Activated gamma-delta T cell (primary cell): ENCODE data around the gene ZNF473.
"Not testable (repeated sequence)": the region's sequence is repeated elsewhere in the genome, so short reads cannot be mapped to it uniquely, and the experiment has no call there.

Experiments used
- DNase-seq: peaks from one replicate; lab custom pipeline; 2025; lab: John Stamatoyannopoulos, UW

The ZNF473 gene

GRCh38 chr19:50050406-50051227, 24.8 kb downstream of the ZNF473 start:
- peak; percentile 47 for DNase-seq

DNA sequence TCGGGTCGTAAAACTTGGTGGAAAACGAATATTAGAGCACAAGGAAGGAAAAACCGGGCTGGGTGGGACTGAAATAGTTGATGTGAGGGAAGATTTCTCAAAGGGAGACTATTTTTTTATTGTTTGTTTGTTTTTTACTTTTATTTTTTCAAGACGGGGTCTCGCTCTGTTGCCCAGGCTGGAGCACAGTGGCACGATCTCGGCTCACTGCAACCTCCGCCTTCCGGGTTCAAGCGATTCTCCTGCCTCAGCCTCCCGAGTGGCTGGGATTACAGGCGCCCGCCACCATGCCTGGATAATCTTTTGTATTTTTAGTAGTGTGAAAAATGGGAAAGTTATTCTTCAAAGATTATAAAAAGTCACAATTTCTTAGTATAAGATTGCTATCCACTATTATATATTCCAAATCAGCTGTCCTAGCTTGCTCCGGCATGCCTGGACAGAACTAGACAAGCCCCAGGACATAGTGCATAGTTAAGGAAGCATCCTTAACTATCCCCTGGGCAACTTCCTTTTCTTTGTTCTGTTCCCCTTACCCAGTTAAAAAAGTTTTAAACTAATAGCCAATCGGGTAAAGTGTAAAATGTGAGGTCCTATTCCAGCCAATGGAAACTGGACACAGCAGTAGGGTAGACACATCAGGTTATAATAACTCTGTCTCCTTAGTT, 25.6 kb downstream of the ZNF473 start:
- DNase-seq: not testable (repeated sequence)

GRCh38 chr19:50051964-50052363, 26.2 kb downstream of the ZNF473 start:
- no peak for DNase-seq

DNA sequence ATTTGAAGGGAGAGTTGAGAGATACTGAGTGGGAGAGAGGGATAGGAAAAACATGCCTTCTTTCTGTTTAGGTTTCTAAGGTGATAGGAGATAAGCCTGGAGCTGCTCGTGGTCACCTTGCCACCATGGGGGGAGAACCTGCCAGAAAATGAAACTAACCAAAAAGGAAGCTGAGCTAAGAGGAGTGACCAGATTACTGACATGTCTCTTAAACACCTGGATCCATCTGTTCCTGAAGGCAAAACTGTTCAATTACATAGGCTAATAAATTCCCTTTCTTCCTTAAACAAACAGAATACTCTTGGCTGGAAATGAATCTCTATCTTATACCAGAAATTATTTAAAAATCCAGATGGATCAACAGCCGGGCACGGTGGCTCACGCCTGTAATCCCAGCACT, 27.3 kb downstream of the ZNF473 start:
- DNase-seq: no peak

DNA sequence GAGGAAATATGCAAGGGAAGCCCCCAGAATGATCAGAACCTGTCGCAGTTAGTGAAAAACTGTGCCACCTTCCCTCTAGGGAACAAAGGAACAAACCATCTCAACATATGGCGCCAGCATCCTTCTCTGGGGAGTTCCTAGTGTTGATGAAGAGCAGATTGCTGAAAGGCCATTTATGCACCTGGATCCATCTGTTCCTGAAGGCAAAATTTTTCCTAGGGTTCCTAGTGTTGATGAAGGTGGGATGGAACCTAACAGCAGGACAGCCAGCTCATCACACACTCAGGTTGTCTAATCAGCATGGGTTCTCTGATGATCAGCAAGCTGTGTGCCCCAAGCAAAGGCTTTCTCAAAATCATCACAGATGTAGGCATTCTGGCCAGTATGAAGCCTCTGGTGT, 32.6 kb downstream of the ZNF473 start:
- no peak for DNase-seq

GRCh38 chr19:50059045-50059444, 33.2 kb downstream of the ZNF473 start:
- DNase-seq: no peak

GRCh38 chr19:50060107-50060506, 34.3 kb downstream of the ZNF473 start:
- no peak for DNase-seq

GRCh38 chr19:50061650-50062049, 35.8 kb downstream of the ZNF473 start:
- no peak for DNase-seq

- DNase-seq: no peak
Measured at GRCh38 chr19:50065938-50066337, 40.1 kb downstream of the ZNF473 start.

- no peak for DNase-seq
Measured at GRCh38 chr19:50067575-50067974, 41.8 kb downstream of the ZNF473 start.

- DNase-seq: not testable (repeated sequence)
Measured at GRCh38 chr19:50068382-50068781, 42.6 kb downstream of the ZNF473 start.

- DNase-seq: not testable (repeated sequence)
Measured at GRCh38 chr19:50075076-50075475, 49.3 kb downstream of the ZNF473 start.

DNA sequence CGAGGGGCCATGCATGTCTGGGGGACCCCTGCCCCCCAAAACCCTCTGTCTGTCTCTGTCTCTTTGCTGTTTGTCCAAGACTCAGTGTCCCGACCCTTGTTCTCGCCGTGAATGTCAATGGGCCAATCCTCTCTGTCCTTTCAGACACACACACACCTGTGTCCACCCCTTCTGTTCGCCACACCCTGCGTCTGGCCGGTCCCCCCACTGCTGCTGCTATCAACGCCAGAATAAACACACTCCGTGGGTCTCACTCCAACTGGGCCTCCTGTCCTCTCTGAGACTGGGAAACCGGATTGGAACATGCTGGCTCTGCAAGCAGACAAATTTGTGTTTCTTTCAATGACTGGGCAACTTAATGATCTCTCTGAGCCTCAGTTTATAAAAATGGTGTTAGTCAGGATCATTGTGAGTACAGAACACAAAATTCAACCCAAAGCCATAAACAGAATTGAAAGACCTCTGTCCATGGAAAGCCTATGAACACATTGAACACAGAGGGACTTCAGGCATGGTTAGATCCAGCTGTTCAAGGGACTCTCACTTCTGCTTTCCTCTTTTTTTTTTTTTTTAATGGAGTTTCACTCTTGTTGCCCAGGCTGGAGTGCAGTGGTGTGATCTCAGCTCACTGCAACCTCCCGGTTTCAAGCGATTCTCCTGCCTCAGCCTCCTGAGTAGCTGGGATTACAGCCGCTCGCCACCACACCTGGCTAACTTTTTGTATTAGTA, 50.0 kb downstream of the ZNF473 start:
- not testable (repeated sequence) for DNase-seq

DNA sequence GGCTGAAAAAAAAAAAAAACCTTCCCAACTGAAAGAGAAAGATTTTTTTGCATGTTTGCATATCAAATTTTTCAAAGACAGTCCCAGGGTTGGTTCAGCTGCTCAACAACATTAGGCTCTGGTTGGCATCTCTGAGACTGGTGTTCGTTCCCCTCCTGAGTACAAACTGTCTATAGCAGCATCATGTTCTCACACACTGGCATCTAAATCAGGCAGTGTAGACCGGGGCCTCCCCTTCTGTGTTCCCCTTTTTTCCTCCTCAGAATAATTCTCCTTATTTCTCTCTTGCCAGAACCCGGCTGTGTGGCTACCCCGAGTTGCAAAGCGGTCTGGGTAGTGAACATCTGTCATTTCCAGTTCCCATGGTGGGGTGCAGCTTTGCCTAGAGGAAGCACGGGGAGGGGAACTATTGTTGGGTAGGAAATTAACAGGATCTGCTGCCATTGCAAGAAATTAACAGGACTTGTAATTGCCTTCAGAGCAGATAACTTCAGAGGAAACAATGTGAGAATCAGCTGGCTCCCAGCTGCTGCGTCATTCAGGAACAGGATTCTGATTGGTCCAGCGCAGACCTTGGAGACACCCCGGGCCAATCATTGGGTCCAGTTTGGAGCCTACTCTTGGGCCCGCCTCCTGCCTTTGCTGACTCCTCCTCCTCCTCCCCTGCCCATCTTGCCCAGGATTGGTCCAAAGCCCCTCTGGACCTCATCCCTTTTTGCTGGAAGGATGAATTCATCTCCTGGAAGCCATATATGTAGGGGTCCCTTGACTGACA, 51.0 kb downstream of the ZNF473 start:
- not testable (repeated sequence) for DNase-seq

DNA sequence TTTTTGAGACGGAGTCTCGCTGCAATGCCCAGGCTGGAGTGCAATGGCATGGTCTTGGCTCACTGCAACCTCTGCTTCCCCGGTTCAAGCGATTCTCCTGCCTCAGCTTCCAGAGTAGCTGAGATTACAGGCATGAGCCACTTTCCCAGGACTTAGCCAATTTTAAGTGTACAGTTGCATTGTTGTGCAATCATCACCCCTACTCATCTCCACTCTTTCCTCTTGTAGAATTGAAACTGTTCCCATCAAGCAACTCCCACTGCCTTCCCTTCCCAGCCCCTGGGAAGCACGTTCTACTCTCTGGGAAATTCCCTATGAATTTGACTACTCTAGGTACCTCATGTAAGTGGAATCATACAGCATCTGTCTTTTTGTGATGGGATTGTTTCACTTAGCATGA, 53.2 kb downstream of the ZNF473 start:
- not testable (repeated sequence) for DNase-seq

DNA sequence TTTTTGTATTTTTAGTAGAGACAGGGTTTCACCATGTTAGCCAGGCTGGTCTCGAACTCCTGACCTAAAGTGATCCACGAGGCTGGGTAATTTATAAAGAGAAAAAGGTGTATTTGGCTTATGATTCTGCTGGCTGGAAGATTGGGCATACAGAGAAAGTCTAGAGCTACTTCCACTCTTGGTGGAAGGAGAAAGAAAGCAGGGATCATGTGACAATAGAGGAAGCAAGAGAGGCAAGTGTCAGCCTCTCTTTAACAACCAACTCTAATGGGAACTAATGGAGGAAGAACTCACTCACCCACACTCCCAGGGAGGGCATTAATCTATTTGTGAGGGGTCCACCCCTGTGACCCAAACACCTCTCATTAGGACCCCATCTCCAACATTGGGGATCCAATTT, 58.6 kb downstream of the ZNF473 start:
- DNase-seq: not testable (repeated sequence)

DNA sequence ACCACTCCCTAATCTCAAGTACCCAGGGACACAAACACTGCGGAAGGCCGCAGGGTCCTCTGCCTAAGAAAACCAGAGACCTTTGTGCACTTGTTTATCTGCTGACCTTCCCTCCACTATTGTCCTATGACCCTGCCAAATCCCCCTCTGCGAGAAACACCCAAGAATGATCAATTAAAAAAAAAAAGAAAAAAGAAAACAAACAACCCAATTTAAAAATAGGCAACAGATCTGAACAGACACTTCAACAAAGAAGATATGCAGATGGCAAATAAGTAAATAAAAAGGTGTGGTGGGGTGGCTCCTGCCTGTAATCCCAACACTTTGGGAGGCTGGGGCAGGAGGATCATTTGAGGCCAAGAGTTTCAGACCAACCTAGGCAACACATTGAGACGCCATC, 61.3 kb downstream of the ZNF473 start:
- not testable (repeated sequence) for DNase-seq

- DNase-seq: not testable (repeated sequence)
Measured at GRCh38 chr19:50090706-50091105, 64.9 kb downstream of the ZNF473 start.

- DNase-seq: not testable (repeated sequence)
Measured at GRCh38 chr19:50091786-50092185, 66.0 kb downstream of the ZNF473 start.

GRCh38 chr19:50092597-50092996, 66.8 kb downstream of the ZNF473 start:
- DNase-seq: not testable (repeated sequence)

DNA sequence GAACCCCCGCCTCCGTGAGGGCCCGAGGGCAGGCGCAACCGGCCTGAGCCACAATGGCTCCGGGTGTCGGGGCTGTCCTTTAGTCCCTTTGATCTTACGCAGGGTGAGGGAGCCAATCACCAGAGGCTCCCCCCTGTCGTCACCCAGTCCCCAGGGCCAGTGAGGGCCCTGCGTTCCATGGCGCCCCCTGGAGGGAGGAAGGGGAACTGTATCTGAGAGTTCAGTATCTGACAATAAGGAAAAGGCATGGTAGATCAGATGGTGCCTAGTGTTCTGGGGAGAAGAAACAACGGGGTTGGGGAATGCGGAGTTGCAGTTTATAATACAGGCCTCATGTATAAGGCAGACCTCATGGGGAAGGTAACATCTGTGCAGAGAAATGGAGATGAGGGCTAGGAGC, 72.1 kb downstream of the ZNF473 start:
- not testable (repeated sequence) for DNase-seq

GRCh38 chr19:50098892-50099291, 73.1 kb downstream of the ZNF473 start:
- not testable (repeated sequence) for DNase-seq
